ENCODE results near the gene TNPO1.

GRCh38 chr5:72840041-72840440 is 23.6 kb downstream of the TNPO1 start:
- TF ChIP-seq MAX (IDR thresholded peaks at IDR 0.05): no peak
- TF ChIP-seq, protein P1, sequence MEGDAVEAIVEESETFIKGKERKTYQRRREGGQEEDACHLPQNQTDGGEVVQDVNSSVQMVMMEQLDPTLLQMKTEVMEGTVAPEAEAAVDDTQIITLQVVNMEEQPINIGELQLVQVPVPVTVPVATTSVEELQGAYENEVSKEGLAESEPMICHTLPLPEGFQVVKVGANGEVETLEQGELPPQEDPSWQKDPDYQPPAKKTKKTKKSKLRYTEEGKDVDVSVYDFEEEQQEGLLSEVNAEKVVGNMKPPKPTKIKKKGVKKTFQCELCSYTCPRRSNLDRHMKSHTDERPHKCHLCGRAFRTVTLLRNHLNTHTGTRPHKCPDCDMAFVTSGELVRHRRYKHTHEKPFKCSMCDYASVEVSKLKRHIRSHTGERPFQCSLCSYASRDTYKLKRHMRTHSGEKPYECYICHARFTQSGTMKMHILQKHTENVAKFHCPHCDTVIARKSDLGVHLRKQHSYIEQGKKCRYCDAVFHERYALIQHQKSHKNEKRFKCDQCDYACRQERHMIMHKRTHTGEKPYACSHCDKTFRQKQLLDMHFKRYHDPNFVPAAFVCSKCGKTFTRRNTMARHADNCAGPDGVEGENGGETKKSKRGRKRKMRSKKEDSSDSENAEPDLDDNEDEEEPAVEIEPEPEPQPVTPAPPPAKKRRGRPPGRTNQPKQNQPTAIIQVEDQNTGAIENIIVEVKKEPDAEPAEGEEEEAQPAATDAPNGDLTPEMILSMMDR (IDR thresholded peaks at IDR 0.05): no peak
- no peak for TF ChIP-seq RAD21 (conservative IDR thresholded peaks at IDR 0.05 in 1 of 2, IDR thresholded peaks at IDR 0.05 in 1 of 2)
- TF ChIP-seq CHD2 (IDR thresholded peaks at IDR 0.05; ENCODE audit: low read length, partially characterized antibody): no peak

Measured in A549 (cell line).